Uterus (tissue), 2 donors: Measurements from ENCODE around the gene CALHM2.

Experiments used
- CTCF ChIP-seq, 4 experiments: fragments of 200-600 bp in 2 of 4; fragments of 450-650 bp in 2 of 4; sonication (generic) in 2 of 4; IDR thresholded peaks; one replicate each; pipeline ENCODE4 v1.5.1; 2016 to 2019; ENCODE audit warnings: antibody characterized with exemption in 4 of 4, mild to moderate bottlenecking in 2 of 4, moderate library complexity in 1 of 4
- POLR2A ChIP-seq, 2 donors: fragments of 450-650 bp; IDR thresholded peaks; one replicate each; pipeline ENCODE4 v1.6.1; 2016; ENCODE audit warnings: antibody characterized with exemption in 2 of 2, mild to moderate bottlenecking in 1 of 2, moderate library complexity in 1 of 2

- TF ChIP-seq CTCF (IDR thresholded peaks at IDR 0.05) = no peak
- TF ChIP-seq POLR2A (IDR thresholded peaks at IDR 0.05) = no peak
Measured at GRCh38 chr10:103445366-103445765, 6.8 kb downstream of the CALHM2 start.
